GM12878 (cell line): ENCODE data around the gene GUCY2D. TPM values are rescaled to one million over a fixed set of nuclear protein-coding genes. Genes with fewer than 3 reads are reported as not detected.

Experiments
- ATAC-seq: fragments of 200-7000 bp; cut with Tn5 transposase; 3 replicates; pipeline ENCODE4 v1.9.1; 2020; ENCODE audit warnings: mild to moderate bottlenecking, moderate library complexity
- BruUV-seq: library from RNA; stranded (reverse); fragments of 400-500 nt; replicated peaks from 2 replicates; lab custom pipeline; 2021; lab: Mats Ljungman, UMichigan
- CTCF ChIA-PET: fragments of 300-600 bp; sonication (Branson Sonifier 250); formaldehyde crosslinking; extraction: SDS; loops from one replicate; lab custom pipeline; 2021; ENCODE audit warnings: inconsistent platforms; lab: Yijun Ruan, JAX
- POLR2A ChIA-PET: fragments of 350-600 bp; formaldehyde crosslinking; extraction: SDS; loops from one replicate; lab custom pipeline; 2021; ENCODE audit warnings: inconsistent platforms; lab: Charles Lee
- RAD21 ChIA-PET: fragments of 300-600 bp; sonication (Branson Sonifier 250); formaldehyde crosslinking; loops from one replicate; lab custom pipeline; 2023; ENCODE audit warnings: antibody characterized with exemption; ENCODE audit not compliant: unreplicated experiment; lab: Charles Lee
- SMC1A ChIA-PET: fragments of 300-600 bp; sonication (Branson Sonifier 250); formaldehyde crosslinking; loops from one replicate; lab custom pipeline; 2023; ENCODE audit not compliant: unreplicated experiment, uncharacterized antibody; lab: Charles Lee
- DNase-seq: peaks from one replicate; pipeline ENCODE4 v3.0.0-alpha.2; 2011; ENCODE audit warnings: low read depth, low spot score
- FAIRE-seq: peaks from 3 replicates; lab custom pipeline; 2011; peaks lifted over from hg19 to GRCh38; lab: Jason Lieb, UNC
- H2AFZ ChIP-seq: 2 replicates; pipeline ENCODE4 v1.6.0; 2011; ENCODE audit warnings: low read depth, low read length, control low read depth; ENCODE audit not compliant: control insufficient read depth
- H3K27ac ChIP-seq: 2 replicates; pipeline ENCODE4 v1.5.1; 2011; ENCODE audit warnings: control low read depth; ENCODE audit not compliant: control insufficient read depth, insufficient read depth
- H3K27me3 ChIP-seq, 2 experiments: replicated peaks in 1 of 2; 2 replicates each; pipeline versions ENCODE4 v1.6.0 to v1.6.1; 2011; ENCODE audit warnings: low read length in 1 of 2; ENCODE audit not compliant: control insufficient read depth in 2 of 2, insufficient read depth in 2 of 2
- H3K36me3 ChIP-seq, 2 experiments: 2 replicates each; pipeline ENCODE4 v1.5.1; 2011; ENCODE audit warnings: low read length in 1 of 2; ENCODE audit not compliant: control insufficient read depth in 2 of 2, insufficient read depth in 2 of 2
- H3K4me1 ChIP-seq: 2 replicates; pipeline ENCODE4 v1.6.1; 2011; ENCODE audit warnings: mild to moderate bottlenecking, low read length, moderate library complexity, mixed read lengths; ENCODE audit not compliant: control insufficient read depth, insufficient read depth
- H3K4me2 ChIP-seq: 2 replicates; pipeline ENCODE4 v1.6.0; 2011; ENCODE audit warnings: control low read depth; ENCODE audit not compliant: control insufficient read depth, insufficient read depth
- H3K4me3 ChIP-seq: fragments of 200-600 bp; sonication (generic); 2 replicates; pipeline ENCODE4 v1.5.1; 2016
- H3K79me2 ChIP-seq: 2 replicates; pipeline ENCODE4 v1.6.0; 2011; ENCODE audit warnings: low read length; ENCODE audit not compliant: control insufficient read depth, insufficient read depth
- H3K9ac ChIP-seq: 2 replicates; pipeline ENCODE4 v1.8.0; 2011; ENCODE audit warnings: low read length, control low read depth, mixed read lengths; ENCODE audit not compliant: control insufficient read depth, insufficient read depth
- H3K9me3 ChIP-seq: replicated peaks from 3 replicates; pipeline ENCODE4 v1.5.1; 2011; ENCODE audit warnings: mild to moderate bottlenecking, low read length; ENCODE audit not compliant: control insufficient read depth, insufficient read depth
- H4K20me1 ChIP-seq: 2 replicates; pipeline ENCODE4 v1.6.0; 2011; ENCODE audit not compliant: control insufficient read depth, insufficient read depth
- ASH2L ChIP-seq: fragments of 300-600, 200-600 bp; sonication (generic); IDR thresholded peaks from 2 replicates; pipeline ENCODE4 v1.6.1; 2017; ENCODE audit warnings: low read depth, mild to moderate bottlenecking, borderline replicate concordance
- ATF2 ChIP-seq: IDR thresholded peaks from 2 replicates; pipeline ENCODE4 v1.6.1; 2012; ENCODE audit warnings: low read length, inconsistent platforms
- CBX5 ChIP-seq: sonication (generic); IDR thresholded peaks from 2 replicates; pipeline ENCODE4 v1.6.1; 2016; ENCODE audit warnings: low read depth, moderate library complexity, mild to moderate bottlenecking, inconsistent platforms
- DPF2 ChIP-seq: fragments of 450-650 bp; IDR thresholded peaks from 2 replicates; pipeline ENCODE4 v1.6.1; 2017; ENCODE audit warnings: mild to moderate bottlenecking
- E2F8 ChIP-seq: fragments of 450-650 bp; IDR thresholded peaks from 2 replicates; pipeline ENCODE4 v1.6.1; 2018; ENCODE audit warnings: mild to moderate bottlenecking, low read depth, moderate library complexity; ENCODE audit not compliant: partially characterized antibody
- ETV6 ChIP-seq, 2 experiments: fragments of 450-650 bp in 1 of 2; IDR thresholded peaks in 1 of 2; conservative IDR thresholded peaks in 1 of 2; 2 replicates each; pipeline ENCODE4 v1.6.1; 2014; ENCODE audit warnings: antibody characterized with exemption in 1 of 2, borderline replicate concordance in 1 of 2, low read depth in 1 of 2, mild to moderate bottlenecking in 1 of 2, moderate library complexity in 1 of 2
- MAX ChIP-seq: IDR thresholded peaks from 2 replicates; pipeline ENCODE4 v1.6.1; 2012; ENCODE audit warnings: low read depth, low read length, improper control_type of control experiment
- MEF2B ChIP-seq: fragments of 450-650 bp; IDR thresholded peaks from 2 replicates; pipeline ENCODE4 v1.6.1; 2018; ENCODE audit warnings: mild to moderate bottlenecking, moderate library complexity; ENCODE audit not compliant: partially characterized antibody, poor library complexity, severe bottlenecking
- MLLT1 ChIP-seq: fragments of 450-650 bp; IDR thresholded peaks from 2 replicates; pipeline ENCODE4 v1.6.1; 2016; ENCODE audit warnings: mild to moderate bottlenecking
- NR2C1 ChIP-seq: fragments of 450-650 bp; IDR thresholded peaks from 2 replicates; pipeline ENCODE4 v1.6.1; 2017; ENCODE audit warnings: antibody characterized with exemption, mild to moderate bottlenecking, moderate library complexity
- NR2C2 ChIP-seq: IDR thresholded peaks from 2 replicates; pipeline ENCODE4 v1.6.1; 2011; ENCODE audit warnings: borderline replicate concordance, low read depth; ENCODE audit not compliant: control insufficient read depth, insufficient read length
- NRF1 ChIP-seq: conservative IDR thresholded peaks from 2 replicates; pipeline ENCODE4 v1.6.1; 2011; ENCODE audit warnings: mild to moderate bottlenecking, low read depth, low read length, improper control_type of control experiment
- RB1 ChIP-seq: fragments of 450-650 bp; formaldehyde crosslinking; IDR thresholded peaks from 2 replicates; pipeline ENCODE4 v1.6.1; 2017; ENCODE audit warnings: mild to moderate bottlenecking, borderline replicate concordance
- RFX5 ChIP-seq: IDR thresholded peaks from 2 replicates; pipeline ENCODE4 v1.6.1; 2011; ENCODE audit warnings: low read depth, low read length, improper control_type of control experiment
- SIX5 ChIP-seq: IDR thresholded peaks from 2 replicates; pipeline ENCODE4 v1.6.1; 2011; ENCODE audit warnings: mild to moderate bottlenecking, low read depth, low read length, moderate library complexity; ENCODE audit not compliant: severe bottlenecking
- SMAD1 ChIP-seq: fragments of 450-650 bp; IDR thresholded peaks from 2 replicates; pipeline ENCODE4 v1.6.1; 2018; ENCODE audit warnings: mild to moderate bottlenecking, low read depth; ENCODE audit not compliant: partially characterized antibody
- YBX1 ChIP-seq: fragments of 450-650 bp; IDR thresholded peaks from 2 replicates; pipeline ENCODE4 v1.6.1; 2016; ENCODE audit warnings: antibody characterized with exemption
- ZNF274 ChIP-seq: IDR thresholded peaks from one replicate; pipeline ENCODE4 v1.8.0; 2011; ENCODE audit not compliant: insufficient read length, insufficient read depth
- WGBS: methylation state at CpG from one replicate; pipeline ENCODE4 v1.1.6; 2016; ENCODE audit warnings: low lambda C conversion rate; ENCODE audit not compliant: insufficient replicate concordance, insufficient coverage; ENCODE audit errors: missing lambda C conversion rate; 5-methylcytosine and 5-hydroxymethylcytosine counted together
- in situ Hi-C: fragments of 300-500 bp; cut with MboI; formaldehyde crosslinking; loops from 9 replicates; pipeline ENCODE4 v1.14.3; 2018; ENCODE audit warnings: mixed read lengths
- intact Hi-C: fragments of 100-400 bp; cut with micrococcal nuclease; formaldehyde crosslinking; loops from one replicate; pipeline ENCODE4 v1.14.2; 2022; ENCODE audit not compliant: unreplicated experiment
- polyA plus RNA-seq, 11 experiments: library from polyadenylated mRNA; depleted of rRNA in 4 of 11; unstranded in 6 of 11; stranded (reverse) in 5 of 11; fragments of >200 nt; fragmentation: Nextera tagmentation in 4 of 11; fragmentation: Illumina TruSeq in 1 of 11; extraction: Ambion mirVana in 4 of 11; extraction: Trizol in 1 of 11; gene quantifications; 1 replicate in 1 of 11; 2 replicates in 10 of 11; pipeline versions ENCODE4 v1.2.1 to v1.2.3, GENCODE V29; 2011 to 2016; ENCODE audit warnings: inconsistent platforms in 2 of 11, missing spikeins in 2 of 11, low read depth in 1 of 11
- total RNA-seq, 4 experiments: library from RNA; depleted of rRNA in 3 of 4; stranded (reverse); fragments of >200 nt in 3 of 4; fragmentation: Illumina TruSeq in 1 of 4; extraction: Trizol in 1 of 4; gene quantifications; 2 replicates each; pipeline versions ENCODE4 v1.2.1 to v1.2.3, GENCODE V29; 2013 to 2021

The GUCY2D gene
- total and polyA plus RNA-seq, 10 of the 15 experiments (the other 5 are each of a cell fraction or from before 2014, with no cell fraction given): not detected

GRCh38 chr17:8021565-8022359 is 19.3 kb downstream of the GUCY2D start:
- Histone ChIP-seq H3K9me3 (no peaks in the 10 kb centered on the region), H3K27ac (no peak overlapping the region), H3K27me3 (peaks cover 3 to 5% of the 10 kb centered on the region in 2 experiments; a peak in 3 of 4 replicates), H3K4me2 (no peak overlapping the region), H3K9ac (no peak overlapping the region), H3K79me2 (no peaks in the 10 kb centered on the region), H3K36me3 (no peaks in the 10 kb centered on the region), H2AFZ (no peak overlapping the region), H4K20me1 (no peaks in the 10 kb centered on the region), H3K4me1 (no peaks in the 10 kb centered on the region), H3K4me3 (no peak overlapping the region)
- FAIRE-seq (no peak), DNase-seq (no peak), ATAC-seq (no peak)
- intact Hi-C loops (no loop called here), in situ Hi-C loops (no loop called here)
- ChIA-PET RAD21 (no interaction called here), POLR2A (interaction anchor here (1.1 kb wide), 1 partner anchor 20 kb away, joined by 3 read pairs; no protein-coding TSS in a partner anchor), SMC1A (interaction anchor here (1.2 to 4.7 kb wide), 4 partner anchors 20 to 39 kb away, joined by 4 to 32 read pairs (median 6); no protein-coding TSS in a partner anchor), CTCF (interaction anchor here (0.9 to 5.5 kb wide), 6 partner anchors 20 to 120 kb away, joined by 3 to 87 read pairs (median 4); no protein-coding TSS in a partner anchor)
- WGBS: 42% methylated on average over 13 of the region's 13 CpGs
- BruUV-seq: no TSS peak
- TF ChIP-seq E2F8 (no peak), ZNF274 (no peak), YBX1 (no peak), RFX5 (no peak), SIX5 (no peak), MLLT1 (no peak), MAX (no peak), SMAD1 (no peak), ASH2L (no peak), ATF2 (no peak), NR2C2 (no peak), RB1 (no peak), NRF1 (no peak), CBX5 (no peak), DPF2 (no peak), MEF2B (no peak), ETV6 (conservative IDR thresholded peaks at IDR 0.05 in 1 of 2, IDR thresholded peaks at IDR 0.05 in 1 of 2; ENCODE audit: borderline replicate concordance in 1 of 2, low read depth in 1 of 2) (no peak), NR2C1 (no peak)
